ENCODE results near the gene SCYGR1. TPM values are rescaled to one million over a fixed set of nuclear protein-coding genes. Genes with fewer than 3 reads are reported as not detected.

The SCYGR1 gene
- total RNA-seq: not detected in 2 replicates

DNA sequence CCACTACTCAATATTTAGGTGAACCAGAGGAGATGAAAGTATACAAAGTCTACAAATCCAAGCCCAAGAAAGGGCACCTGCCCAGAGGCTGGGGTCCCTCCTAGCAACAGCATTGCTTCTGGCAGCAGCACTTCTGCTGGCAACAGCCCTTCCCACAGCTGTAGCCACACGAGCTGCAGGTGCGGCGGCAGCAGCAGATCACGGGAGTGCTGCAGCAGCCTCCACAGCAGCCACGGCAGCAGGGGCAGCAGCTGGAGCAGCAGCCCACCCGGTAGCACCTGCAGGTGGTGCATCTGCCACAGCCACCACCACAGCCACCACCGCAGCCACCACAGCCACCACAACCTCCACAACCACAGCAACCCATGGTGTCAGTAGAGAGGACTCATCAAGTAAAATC, at the start of gene SCYGR1:
TSS of gene SCYGR1 (minus strand) at position 367 of the 400 bp plus-strand sequence. CDS start at position 367, 0 bp downstream.

GRCh38 chr2:227379095-227379494, 8.7 kb downstream of the SCYGR1 start, which contains the start of gene TM4SF20:
TSS of gene TM4SF20 (minus strand) at chr2:227379306. CDS start at chr2:227379268, 38 bp downstream.

Other genes starting within 250 kb of the SCYGR1 start
- under 0.01 and 0.28 TPM in 2 replicates for gene COL4A4, start 223.7 kb downstream of the SCYGR1 start, total RNA-seq
- gene COL4A3, start 223.3 kb downstream of the SCYGR1 start, total RNA-seq: under 0.01 TPM in 1 of 2 replicates, not detected in the other
- gene MFF, start 62.7 kb downstream of the SCYGR1 start, total RNA-seq: 67.7 and 78.6 TPM in 2 replicates
- gene TM4SF20, start 8.6 kb downstream of the SCYGR1 start, total RNA-seq: not detected in 2 replicates
- 33.9 and 55.3 TPM in 2 replicates for gene AGFG1, start 84.2 kb upstream of the SCYGR1 start, total RNA-seq
- gene SCYGR2, start 210.9 kb upstream of the SCYGR1 start, total RNA-seq: not detected in 2 replicates
- not detected in 2 replicates for gene SCYGR3, start 226.9 kb upstream of the SCYGR1 start, total RNA-seq
- gene SCYGR4, start 229.5 kb upstream of the SCYGR1 start, total RNA-seq: not detected in 2 replicates

Measured in smooth muscle cell of the umbilical artery (primary cell).